Germinal center (tissue), 1 donor: ENCODE data around the gene PNPLA2.

Source experiments
- DNase-seq: peaks from one replicate; pipeline ENCODE4 v3.0.0; 2012; ENCODE audit warnings: mixed read lengths, low spot score

The PNPLA2 gene

DNA sequence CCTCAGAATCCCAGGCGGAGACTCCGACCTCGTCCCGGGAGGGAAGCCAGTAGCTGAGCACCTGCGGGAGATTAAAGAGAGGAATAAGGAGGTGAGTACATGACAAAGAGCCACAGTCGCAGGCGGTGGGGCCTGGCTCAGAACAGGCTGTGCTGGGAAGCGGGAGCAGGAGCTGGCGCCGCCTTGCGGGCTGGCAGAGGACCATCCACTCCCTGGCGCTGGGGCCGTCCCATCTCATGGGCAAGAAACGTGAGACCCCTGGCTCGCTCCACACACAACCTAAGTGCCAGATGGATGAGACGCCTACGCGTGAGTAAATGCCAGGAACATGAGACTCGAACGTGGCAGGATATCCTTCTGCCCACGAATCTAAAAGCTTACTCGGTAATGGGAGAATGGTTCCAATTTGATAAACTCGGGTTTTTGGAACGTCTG lies 35.1 kb upstream of the PNPLA2 start:
- DNase-seq = no peak

DNA sequence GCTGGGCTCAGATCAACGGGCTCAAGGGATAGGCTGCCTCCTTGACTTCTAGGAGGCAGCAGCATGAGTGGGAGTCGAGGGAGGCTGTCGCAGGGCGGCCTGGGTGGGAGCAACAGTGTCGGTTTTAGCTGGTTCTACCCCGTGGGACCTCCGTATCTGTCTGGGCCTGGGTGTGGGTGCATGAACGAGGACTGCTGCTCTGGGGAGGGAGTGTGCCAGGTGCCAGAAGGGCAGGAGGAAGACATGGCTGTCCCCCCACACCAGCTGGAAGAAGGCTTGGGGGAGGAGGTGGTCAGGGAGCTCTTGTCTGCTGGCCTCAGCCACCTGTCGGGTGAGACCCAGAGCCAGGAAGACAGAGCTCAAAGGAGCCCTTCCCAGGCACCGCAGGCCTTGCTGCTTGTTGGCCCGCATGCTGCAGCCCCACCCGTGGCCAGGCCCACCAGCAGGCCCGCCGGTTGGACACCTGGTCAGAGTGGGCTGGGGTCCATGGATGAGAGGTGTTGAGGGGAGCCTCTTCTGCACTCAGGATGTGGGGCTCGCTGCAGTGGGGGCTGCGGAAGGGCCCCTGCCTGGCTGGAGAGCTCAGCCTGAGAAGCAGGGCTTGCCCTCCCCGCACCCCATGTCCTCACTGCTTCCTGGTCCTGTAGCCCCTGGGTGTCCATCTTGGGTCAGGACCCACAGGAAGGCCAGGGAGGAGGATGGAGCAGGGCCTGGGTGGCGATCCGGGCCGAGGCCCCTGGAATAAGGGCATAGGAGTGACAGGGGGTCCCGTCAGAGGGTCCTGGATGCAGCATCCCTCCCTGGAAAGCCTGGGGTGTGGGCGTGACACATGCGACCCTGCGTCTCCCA lies 32.3 kb upstream of the PNPLA2 start:
- DNase-seq = no peak

DNA sequence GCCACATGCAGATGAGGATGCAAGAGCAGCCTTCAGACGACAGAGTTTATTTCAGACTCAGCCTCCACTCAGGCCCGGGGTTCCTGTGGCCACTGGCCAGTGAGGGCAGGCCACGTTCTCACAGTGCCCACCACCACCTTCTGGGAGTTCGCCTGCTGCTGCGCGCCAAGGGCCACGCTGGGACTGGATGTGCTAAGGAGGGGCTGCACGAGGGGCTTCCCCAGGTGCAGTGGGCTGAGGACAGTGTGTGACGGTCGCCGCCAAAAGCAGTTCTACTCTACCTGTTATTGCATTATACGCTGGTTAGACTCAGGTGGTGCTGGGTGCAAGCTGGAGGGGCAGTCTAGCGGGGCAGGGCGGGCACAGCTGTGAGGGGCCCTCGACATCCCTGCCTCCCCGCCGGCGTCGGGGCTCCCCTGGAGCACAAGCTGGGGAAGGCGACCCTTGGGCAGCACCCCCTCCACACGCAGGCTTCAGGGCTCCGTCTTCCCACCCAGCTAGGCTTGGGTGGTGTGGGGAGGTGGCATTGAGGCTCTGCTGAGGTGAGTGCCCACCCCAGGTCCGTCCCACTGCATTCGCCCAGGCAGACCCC lies 31.5 kb upstream of the PNPLA2 start:
- DNase-seq = no peak

DNA sequence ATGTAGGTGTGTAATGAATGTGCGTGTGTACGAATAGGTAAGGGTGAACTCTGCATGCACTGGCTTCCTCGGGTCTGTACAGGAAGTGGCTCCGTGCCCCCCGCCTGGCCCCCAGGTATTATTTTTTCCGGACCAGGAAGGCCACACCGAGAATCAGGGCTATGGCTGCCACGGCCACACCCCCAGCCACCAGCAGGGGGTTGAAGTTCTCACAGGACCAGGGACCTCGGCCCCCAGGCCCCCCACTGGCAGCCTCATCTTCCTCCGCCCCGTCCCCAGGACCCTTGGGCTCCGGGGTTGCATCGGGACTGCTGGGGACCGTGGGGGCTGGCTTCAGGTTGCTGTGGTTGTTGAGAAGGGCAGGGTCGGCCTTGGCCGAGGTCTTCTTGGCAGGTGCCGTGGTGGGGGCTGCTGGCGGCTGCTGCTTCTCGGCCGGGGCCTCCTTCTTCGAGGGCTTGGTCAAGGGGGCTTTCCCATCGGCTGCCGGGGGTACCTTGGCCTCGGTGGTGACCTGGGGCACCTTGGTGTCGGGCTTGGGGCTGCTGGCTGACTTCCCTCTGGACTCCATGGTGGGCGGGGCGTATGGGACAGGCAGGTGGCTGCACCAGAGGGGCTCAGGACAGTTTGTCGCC lies 30.6 kb upstream of the PNPLA2 start:
- DNase-seq = no peak

DNA sequence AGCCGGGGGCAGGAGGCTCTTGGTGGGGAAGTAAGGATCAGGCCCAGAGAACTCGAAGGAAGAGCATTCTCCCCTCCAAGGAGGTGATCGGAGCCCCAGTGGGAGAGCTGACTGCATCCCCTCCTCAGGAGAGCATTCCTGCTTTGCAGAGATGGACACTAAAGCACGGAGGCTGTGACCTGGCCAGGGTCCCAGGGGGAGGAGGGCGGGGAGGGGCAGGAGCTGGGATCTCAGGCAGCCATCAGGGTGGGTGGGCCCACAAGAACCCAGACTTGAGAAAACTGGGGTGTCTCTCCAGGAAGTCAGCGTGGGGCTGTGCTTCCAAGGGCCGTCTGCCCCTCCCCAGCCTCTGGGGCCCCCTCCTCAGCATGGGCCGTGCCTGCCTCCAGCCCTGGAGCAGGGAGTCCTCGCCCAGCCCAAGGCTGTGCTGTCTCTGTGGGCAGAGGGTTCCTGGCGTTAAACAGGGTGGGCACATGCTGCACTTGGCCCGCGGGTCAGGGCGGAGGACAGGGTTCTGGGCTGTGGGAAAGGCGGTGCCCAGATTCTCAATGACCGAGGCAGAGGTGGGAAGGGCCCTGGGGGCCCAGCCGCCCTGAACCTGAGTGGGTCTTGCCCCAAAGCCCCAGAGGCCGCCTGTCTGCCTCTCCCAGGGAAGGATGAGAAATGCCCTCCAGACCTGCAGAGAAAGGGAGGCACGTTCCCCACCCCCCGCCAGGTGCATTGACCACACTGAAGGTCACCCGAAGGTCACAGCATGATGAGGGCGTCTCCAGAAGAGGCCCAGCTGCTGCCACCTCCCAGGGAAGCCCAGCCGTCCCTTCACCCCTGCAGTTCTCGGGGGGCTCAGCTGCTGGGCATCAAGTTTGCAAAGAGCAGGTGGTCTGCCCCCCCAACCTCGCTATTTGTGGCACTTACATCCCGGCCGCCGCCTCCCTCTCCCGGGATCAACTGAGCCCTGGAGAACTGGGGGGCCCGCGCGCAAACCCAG lies 29.5 kb upstream of the PNPLA2 start:
- no peak for DNase-seq

DNA sequence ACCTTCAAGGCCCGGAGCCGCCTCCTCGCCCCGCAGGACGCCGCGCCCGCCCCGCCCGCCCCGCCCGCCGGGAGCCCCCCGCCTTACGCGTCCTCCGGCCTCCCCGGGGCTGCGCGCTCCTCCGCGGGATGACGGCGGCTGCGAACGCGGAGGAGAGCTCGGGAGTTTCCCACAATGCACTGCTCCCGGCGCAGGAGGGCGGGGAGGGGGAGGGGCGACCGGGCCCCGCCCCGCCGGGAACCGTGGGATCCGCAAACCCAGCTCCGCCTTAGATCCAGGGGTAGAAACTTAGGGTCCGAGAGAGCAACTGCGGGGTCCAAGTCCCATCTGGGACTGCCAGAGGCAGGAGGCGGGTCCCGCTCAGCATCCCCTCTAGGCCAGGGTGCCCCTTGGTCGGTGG lies 28.8 kb upstream of the PNPLA2 start, which contains the start of gene CEND1:
Gene CEND1, minus strand, starts transcription at position 148 of the 400 bp plus-strand sequence. CDS start 1,514 bp downstream, outside the sequence.
- peak; percentile 43 for DNase-seq

DNA sequence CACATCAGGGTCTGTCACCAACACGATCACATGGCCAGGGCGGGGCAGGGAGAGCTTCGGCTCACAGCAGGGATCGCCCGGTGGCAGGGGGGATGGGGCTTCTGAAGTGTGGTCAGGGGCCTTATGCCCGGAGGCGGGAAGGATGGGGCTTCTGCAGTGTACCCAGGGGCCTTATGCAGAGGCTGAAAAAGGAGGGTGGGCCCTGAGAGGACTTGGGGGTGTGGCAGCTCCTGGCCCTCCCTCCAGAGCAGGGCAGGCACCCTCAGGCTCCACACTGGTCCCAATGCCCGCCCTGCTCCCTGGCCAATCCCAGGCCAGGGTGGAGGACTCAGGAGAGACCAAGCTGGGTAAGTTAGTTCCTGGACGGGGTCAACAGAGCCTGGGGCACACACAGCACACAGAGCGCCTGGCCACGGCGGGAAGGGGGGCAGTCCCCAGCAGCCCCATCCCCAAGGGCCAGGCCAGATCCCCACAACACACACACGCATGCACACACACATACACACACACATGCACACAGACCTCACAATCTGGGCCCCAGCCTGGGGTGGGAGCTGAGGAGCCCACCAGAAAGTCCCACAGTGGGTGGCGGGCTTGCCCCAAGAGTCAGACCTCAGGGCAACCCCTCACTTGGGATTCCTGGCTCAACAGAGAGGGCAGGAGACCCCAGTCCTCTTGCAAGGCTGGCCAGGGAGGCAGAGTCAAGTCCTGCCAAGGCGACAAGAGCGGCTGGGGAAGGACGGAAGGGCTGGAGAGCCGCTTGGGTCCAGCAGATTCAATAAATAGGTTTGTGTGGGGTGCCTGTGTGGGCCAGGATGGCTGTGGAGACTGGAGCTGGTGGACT lies 27.8 kb upstream of the PNPLA2 start:
- DNase-seq = no peak

DNA sequence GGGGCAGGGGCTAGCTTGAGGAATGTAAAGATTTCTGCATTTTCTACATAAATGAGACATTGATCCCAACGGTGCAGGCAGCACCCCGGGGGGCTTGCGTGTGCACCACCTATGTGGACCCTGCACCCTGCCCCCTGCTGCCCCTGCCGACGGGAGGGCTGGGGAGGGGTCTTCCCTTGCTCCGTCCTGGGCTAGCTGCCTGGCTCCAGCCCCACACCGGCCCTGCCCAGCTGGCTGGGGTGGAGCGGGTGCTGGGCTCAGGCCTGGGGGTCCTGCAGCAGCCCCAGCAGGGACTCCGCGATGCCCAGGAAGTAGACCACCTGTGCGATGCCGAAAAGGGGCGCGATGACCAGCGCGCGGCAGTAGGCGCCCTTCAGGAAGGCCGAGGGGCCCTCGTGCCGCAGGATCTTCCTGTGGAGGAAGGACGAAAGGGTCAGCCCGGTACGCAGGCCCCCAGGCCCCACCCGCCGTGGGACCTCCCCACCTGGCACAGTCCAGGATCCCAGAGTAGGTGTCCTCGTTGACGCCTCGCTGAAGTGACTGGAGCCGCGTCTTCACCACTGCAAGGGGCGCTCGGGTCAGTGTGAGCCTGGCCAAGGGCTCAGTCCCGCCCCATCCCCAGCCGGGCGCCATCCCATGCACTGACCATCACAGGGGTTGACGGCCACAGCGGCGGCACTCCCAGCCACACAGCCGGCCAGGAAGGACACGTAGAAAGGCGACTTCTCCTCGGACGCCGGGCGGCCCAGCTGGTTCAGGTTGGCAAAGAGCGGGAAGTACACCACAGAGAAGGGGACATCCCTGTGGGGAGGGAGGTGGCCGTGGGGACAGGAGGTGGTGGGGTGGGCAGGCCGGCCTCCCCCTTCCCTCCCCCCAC lies 26.8 kb upstream of the PNPLA2 start:
- DNase-seq = no peak

DNA sequence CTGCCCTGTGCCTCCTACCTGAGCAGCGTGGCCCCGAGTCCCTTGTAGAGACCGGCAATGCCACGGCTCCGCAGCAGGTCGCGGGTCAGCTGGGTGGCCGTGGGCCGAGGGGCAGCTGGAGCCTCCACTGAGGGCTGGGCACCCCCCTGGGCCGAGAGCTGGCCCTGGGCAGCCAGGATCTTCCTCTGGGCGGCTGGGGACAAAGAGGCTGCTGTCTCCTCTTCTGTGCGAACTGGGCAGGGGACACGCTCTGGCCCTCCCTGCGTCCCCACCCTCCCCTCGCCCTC lies 26.2 kb upstream of the PNPLA2 start:
- no peak for DNase-seq

DNA sequence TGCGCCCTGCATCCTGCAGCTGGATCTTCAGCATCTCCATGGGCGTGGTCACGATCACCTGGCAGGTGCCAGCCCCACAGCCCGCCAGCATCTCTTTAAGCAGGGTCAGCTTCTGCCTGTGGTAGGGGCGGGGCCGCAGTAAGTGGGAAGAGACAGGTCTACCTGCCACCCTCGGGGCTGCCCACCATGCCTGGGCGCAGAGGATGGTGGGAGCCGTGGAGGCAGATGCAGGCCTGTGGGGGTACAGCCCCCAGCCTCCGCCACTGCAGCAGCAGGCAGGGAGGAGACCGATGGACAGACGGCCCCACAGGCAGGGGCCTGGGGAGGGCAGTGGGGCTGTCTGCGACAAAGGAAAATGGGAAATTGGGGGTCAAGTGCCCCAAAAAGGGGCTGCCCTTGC lies 25.8 kb upstream of the PNPLA2 start:
- DNase-seq = no peak

DNA sequence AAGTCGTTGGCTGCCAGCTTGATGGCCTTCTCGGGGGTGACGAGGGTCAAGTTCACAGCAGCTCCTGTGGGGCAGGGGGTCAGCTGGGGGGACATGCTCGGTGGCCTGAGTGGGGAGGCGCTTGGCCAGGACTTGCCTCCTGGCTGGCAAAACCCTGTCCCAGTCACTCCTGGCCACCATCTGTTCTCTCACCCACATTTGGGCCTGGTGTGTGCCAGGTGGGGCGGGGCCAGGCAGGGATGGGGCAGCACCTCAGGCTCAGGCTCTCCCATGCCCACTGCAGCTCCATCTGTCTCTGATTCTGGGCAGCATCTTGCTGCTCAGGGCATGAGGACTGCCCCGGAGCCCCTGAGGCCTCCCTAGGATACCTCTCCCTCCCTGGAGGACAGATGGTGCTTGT lies 25.2 kb upstream of the PNPLA2 start:
- no peak for DNase-seq

DNA sequence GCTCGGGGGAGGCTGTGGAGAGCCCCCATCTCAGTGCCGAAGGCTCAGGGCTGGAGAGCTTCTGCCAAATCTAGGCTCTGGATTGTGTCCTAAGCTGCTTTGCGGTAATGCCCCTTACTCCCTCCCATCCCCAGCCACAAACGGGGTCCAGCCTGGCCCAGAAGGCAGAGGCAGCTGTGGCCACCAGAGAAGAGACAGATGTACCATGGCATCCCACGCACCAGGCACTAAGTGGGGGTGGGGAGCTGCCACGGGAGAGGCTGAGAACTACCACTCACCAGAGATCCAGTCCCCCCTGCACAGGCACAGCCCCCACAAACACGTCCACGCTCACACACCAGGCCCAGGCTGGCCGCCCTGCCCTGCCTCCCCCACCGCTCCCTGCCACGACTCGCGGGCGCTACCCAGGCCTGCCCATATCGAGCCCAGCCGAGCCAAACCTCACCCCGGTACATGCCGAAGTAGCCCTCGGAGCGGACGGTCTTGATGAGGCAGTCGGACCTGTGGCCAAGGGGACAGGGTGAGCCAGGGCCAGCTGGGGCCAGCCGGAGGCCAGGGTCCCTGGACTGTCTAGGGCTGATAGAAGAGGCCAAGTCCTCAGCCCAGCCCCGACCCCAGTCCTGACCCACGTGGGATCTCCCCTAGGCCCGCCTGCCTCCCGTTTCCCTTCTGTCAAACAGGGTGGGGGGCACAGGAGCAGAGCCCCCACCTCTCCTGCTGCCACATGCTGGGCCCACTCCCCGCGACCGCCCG lies 24.5 kb upstream of the PNPLA2 start:
- no peak for DNase-seq

DNA sequence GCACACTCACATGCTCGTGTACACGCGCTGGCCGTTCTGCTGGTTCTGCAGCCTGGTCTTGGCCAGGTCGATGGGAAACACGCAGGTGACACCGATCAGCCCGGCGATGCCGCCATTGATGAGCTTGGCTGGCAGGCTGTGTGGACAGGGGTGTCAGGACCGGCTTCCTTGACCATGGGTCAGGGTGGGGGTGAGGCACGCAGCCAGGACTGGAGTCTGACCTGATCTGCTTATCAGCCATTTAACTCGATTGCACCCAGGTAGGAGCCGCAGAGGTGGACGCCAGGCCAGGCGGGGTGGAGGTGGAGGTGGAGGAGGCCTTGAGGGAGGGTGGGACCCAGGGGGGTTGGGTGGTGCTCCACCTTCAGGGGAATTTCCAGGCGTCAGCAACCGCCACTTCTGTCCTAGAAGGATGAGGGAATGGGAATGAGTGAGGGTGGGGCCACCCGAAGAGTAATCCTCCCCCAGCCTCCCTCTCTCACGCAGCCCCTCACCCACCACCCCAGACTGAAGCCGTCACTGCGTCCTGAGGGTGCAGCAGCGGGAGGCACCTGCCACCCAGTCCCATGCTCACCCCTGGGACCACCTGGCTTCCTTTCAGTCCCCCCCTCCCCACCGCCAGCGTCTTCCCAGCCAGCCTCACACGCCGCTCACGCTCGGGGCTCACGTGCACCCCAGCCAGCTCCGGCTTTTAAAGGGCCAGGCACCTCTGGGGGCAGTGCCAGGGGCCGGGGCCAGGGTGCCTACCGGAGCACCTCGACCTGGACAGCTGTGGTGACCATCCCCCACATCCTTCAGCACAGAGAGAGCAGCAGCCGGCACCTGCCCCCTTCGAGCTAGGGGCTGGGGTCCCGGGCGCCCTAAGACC lies 23.7 kb upstream of the PNPLA2 start:
- no peak for DNase-seq

DNA sequence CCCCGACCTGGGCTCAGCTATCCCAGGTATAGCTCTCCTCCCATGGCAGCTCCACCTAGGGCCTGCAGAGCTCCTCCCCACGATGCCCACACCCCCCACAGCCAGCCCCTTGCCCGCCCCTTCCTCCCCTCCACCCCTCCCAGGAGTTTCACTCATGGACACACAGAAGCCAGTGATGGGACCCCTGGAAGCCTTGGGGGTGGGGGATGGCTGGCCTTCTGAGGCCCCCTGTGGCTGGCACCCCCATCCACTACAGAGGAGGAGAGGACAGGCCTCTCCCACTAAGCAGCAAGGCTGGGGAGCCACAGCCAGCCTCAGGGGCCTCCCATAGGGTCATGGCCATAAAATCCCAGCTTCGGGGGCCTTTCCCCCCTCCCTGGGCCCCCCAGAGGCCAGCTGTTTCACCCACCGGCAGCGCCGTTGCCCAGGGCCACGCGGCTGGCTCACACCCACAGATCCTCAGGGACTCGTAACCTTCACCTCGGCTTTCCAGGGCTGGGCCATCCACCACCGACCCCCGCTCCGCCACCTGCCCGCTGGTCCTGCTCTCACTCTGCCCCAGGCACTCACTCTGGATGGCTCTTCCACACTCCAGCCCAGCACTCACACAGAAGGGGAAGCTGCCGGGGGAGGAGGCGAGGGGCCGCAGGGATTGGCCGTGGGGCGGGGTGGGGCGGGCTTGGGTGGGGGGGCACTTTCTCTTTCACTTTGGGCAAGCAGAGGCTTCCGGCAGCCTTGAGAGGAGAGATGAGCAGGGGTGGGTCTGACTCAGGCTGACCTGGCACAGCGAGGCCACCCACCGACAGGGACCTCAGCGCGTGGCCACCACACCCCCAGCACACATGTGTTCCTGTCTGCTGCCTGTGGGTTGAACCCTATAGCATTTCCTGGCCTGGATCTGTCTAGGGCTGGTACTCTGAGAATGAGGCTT lies 22.8 kb upstream of the PNPLA2 start:
- peak; percentile 92 for DNase-seq

DNA sequence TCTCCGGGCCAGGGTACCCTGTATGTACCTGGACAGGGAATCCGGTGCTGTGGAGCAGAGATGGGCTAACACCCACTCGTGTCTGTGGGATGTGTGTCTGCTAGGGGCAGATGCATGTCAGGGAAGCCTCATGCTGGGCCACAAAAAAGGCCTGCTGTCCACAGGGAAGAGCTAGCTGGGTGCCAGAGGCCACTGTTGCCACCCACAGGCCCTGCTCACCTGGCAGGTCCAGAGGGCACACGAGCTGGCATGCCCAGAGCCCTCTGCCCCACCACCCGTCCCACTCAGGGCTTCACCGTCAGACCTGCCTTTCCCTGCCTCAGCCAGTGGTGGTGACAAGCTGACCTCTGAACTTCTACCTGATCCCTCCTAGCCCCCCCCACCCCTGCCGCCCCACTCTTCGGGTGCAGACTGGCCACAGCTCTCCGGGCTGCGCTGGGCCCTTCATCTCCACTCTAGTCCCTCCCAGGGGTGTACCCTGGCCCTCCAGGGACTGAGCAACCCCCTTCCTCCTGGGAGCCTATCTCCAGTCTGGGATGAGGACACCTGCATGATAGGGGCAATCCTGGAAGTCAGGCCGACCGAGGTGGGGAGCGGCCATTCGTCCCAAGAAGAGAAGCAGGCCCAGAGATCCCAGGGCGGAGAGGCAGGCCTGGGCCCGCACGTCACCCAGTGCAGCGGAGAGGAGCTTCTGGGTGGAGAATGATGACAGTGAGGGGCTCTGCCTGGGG lies 22.0 kb upstream of the PNPLA2 start:
- no peak for DNase-seq

DNA sequence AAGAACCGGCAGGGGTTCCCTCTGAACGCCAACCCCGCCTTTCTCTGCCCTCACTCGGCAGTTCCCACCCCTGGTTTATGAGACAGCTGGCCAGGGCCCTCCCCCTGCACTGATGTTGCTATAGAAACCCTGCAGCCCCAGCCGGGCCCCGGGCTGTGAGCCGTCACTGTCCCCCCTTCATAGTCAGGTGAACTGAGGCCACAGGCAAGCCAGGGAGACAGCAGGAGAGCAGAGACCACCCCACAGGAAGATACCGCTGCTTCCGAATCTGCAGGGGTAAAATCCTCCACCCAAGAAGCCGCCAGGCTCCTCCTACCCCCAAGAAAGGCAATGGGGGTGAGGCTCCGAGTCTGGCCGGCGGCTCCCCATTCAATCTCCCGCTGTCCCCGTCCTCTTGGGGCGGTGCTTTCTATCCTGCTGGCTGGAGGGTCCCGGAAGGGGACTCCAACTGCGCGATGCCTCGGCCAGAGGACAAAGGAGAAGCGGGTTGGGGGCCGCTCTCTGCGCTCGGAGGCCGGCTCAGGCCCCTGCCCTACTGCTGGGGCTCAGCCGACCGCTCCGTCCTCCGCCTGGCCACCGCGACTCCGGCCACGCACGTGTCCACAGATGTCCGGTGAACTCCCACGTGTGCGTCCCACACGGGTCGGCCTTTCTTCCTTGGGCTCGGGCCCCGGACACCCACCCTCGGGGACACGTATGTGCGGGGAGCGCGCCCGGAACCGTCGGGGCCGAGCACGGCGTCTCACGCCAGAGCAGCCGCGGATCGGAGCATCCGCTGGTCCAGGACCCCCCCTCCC lies 21.2 kb upstream of the PNPLA2 start:
- DNase-seq = peak; percentile 80
